ENCODE data around the gene SCYL1.
"Not testable (repeated sequence)": the region's sequence is repeated elsewhere in the genome, so short reads cannot be mapped to it uniquely, and the experiment has no call there.

SCYL1 gene

DNA sequence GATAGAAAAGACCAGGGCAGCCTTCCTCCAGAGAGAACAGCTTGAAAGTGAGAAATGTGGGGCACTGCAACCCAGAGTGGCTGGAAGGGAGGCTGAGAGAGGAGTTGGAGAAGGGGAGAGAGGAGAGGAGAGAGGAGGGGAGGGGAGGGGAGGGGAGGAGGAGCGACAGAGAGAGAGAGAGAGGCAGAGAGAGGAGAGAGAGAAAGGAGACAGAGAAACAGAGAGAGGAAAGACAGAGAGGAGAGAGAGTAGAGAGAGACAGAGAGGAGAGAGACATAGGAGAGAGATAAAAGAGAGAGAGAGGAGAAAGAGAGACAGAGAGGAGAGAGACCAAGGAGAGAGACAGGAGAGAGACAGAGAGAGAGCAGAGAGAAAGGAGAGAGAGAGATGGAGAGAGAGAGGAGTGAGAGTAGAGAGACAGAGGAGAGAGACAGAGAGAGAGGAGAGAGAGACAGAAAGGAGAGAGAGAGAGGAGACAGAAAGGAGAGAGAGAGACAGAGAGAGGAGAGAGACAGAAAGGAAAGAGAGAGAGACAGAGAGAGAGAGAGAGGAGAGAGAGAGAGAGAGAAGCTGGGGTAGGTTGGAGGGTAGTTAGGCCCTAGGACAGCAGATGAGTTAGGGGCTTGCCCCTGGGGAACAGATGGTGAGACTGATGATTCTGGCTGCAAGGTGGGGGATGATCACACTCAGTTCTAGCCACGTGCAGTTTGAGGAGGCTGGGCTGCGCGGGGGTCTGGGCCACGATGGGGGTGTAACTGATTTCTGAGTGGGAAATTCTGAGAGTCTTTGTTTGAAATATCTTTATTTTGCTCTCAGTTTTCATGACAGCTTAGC, 8.5 kb upstream of the SCYL1 start:
- H3K4me3 Mint-ChIP-seq: no peak overlapping the region

DNA sequence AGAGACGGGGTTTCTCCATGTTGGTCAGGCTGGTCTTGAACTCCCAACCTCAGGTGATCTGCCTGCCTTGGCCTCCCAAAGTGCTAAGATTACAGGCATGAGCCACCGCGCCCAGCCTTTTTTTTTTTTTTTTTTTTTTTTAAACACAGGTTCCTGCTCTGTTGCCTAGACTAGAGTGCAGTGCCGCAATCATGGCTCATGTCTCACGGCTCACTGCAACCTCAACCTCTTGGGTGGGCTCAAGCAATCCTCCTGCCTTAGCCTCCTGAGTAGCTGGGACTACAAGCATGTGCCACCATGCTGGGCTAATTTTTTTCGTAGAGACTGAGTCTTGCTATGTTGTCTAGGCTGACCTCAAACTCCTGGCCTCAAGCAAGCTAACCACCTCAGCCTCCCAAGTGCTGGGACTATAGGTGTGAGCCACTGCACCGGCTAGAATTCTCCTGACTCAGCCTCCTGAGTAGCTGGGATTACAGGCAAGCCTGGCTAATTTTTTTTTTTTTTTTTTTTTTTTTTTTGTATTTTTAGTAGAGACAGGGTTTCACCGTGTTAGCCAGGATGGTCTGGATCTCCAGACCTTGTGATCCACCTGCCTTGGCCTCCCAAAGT, 5.8 kb upstream of the SCYL1 start:
- peaks cover 34% of the 10 kb centered on the region for H3K4me1 Mint-ChIP-seq (ENCODE audit: low read depth)
- not testable (repeated sequence) for H3K9me3 Mint-ChIP-seq; H3K27ac Mint-ChIP-seq; H3K4me3 Mint-ChIP-seq; H3K36me3 Mint-ChIP-seq (ENCODE audit: low read depth); H3K27me3 Mint-ChIP-seq

More for the DNA sequence above, 8.5 kb upstream of the SCYL1 start:
- Mint-ChIP-seq H3K27ac (peak overlapping the region; percentile 74), H3K4me1 (ENCODE audit: low read depth) (peaks cover 9% of the 10 kb centered on the region), H3K36me3 (ENCODE audit: low read depth) (no peaks in the 10 kb centered on the region), H3K27me3 (no peaks in the 10 kb centered on the region), H3K9me3 (no peaks in the 10 kb centered on the region)

DNA sequence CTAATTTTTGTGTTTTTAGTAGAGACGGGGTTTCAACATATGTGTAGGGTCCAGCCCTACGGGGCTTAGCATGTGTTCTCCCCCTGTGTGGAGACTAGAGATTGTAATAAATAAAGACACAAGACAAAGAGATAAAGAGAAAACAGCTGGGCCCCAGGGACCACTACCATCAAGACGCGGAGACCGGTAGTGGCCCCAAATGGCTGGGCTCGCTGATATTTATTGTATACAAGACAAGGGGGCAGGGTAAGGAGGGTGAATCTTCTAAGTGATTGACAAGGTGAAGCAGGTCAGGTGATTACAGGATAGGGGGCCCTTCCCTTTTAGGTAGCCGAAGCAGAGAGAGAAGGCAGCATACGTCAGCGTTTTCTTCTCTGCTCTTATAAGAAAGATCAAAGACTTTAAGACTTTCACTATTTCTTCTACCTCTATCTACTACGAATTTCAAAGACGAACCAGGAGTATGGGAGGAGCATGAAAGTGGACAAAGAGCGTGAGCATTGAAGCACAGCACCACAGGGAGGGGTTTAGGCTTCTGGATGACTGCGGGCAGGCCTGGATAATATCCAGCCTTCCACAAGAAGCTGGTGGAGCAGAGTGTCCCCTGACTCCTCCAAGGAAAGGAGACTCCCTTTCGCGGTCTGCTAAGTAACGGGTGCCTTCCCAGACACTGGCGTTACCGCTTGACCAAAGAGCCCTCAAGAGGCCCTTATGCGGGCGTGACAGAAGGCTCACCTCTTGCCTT, 2.9 kb upstream of the SCYL1 start:
- not testable (repeated sequence) for H3K27me3 Mint-ChIP-seq; H3K36me3 Mint-ChIP-seq (ENCODE audit: low read depth); H3K9me3 Mint-ChIP-seq; H3K27ac Mint-ChIP-seq
- Mint-ChIP-seq H3K4me3 (peak overlapping the region; percentile 25), H3K4me1 (ENCODE audit: low read depth) (peaks cover 47% of the 10 kb centered on the region)

DNA sequence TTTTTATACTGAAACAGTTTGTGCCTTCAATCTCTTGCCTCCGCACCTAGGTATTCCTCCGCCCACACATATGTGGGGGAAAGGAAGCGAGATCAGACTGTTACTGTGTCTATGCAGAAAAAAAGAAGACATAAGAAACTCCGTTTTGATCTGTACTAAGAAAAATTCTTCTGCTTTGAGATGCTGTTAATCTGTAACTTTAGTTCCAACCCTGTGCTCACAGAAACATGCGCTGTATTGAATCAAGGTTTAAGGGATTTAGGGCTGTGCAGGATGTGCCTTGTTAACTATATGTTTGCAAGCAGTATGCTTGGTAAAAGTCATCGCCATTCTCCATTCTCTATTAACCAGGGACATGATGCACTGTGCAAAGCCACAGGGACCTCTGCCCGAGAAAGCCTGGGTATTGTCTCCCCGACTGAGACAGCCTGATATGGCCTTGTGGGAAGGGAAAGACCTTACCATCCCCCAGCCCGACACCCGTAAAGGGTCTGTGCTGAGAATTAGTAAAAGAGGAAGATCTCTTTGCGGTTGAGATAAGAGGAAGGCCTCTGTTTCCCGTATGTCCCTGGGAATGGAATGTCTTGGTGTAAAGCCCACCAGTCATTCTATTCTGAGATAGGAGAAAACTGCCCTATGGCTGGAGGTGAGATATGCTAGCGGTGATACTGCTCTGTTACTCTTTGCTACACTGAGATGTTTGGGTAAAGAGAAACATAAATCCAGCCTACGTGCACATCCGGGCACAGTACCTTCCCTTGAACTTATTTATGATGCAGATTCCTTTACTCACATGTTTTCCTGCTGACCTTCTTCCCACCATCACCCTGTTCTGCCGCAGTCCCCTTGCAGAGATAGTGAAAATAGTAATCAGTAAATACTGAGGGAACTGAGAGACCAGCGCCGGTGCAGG, 1.9 kb upstream of the SCYL1 start:
- H3K9me3 Mint-ChIP-seq; H3K36me3 Mint-ChIP-seq (ENCODE audit: low read depth); H3K27me3 Mint-ChIP-seq: not testable (repeated sequence)
- peak overlapping the region; percentile 78 for H3K27ac Mint-ChIP-seq
- peaks cover 49% of the 10 kb centered on the region for H3K4me1 Mint-ChIP-seq (ENCODE audit: low read depth)
- H3K4me3 Mint-ChIP-seq: peak overlapping the region; percentile 75

DNA sequence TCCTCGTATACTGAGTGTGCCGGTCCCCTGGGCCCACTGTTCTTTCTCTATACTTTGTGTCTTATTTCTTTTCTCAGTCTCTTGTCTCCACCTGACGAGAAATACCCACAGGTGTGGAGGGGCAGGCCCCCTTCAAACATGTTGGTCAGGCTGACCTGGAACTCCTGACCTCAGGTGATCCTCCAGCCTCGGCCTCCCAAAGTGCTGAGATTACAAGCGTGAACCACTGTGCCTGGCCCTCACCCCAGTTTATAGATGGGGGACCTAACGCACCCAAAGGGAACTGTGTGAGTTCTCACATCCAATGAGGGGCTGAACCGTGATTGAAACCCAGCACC, 1.3 kb upstream of the SCYL1 start:
- not testable (repeated sequence) for H3K36me3 Mint-ChIP-seq (ENCODE audit: low read depth); H3K9me3 Mint-ChIP-seq; H3K27me3 Mint-ChIP-seq
- peaks cover 50% of the 10 kb centered on the region for H3K4me1 Mint-ChIP-seq (ENCODE audit: low read depth)
- peak overlapping the region; percentile 75 for H3K4me3 Mint-ChIP-seq
- peak overlapping the region; percentile 78 for H3K27ac Mint-ChIP-seq

DNA sequence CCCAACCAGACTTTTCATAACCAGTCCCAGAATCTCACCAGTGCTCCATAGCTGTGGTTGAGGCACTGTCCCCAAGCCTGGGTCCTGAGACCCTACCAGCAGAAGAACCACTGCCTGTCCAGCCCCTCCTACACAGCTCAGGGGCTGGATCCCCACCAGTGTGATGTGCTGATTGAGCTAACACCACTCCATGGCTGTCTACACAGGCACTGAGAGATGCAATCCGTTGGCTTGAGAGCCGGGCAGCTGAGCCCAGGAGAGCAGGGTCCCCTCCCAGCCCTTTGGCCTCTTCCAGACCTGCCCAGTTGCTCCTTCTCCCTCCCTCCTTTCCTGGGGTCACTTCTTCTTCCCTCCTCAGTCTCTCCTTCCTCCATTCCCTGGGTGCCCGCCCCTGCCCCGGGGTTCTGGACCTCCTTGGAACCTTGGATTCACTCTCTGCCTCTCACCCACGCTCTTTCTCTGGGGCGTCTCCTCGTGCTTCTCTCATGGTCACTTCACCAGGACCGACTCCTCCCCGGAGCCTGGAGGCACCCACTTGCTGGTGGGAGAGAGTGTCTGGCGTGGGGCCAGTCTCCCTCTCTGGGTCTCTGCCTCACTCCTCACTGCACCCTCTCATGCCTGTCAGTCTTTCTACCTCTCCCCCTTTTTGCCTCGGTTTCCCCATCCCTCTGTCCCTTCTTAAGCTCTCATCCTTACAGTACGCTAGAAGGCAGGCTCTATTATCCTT, 706 bp upstream of the SCYL1 start:
- Mint-ChIP-seq H3K36me3 (ENCODE audit: low read depth) (peaks cover 15% of the 10 kb centered on the region), H3K4me1 (ENCODE audit: low read depth) (peaks cover 54% of the 10 kb centered on the region), H3K4me3 (peak overlapping the region; percentile 75), H3K27ac (peak overlapping the region; percentile 79), H3K9me3 (no peaks in the 10 kb centered on the region), H3K27me3 (no peaks in the 10 kb centered on the region)

DNA sequence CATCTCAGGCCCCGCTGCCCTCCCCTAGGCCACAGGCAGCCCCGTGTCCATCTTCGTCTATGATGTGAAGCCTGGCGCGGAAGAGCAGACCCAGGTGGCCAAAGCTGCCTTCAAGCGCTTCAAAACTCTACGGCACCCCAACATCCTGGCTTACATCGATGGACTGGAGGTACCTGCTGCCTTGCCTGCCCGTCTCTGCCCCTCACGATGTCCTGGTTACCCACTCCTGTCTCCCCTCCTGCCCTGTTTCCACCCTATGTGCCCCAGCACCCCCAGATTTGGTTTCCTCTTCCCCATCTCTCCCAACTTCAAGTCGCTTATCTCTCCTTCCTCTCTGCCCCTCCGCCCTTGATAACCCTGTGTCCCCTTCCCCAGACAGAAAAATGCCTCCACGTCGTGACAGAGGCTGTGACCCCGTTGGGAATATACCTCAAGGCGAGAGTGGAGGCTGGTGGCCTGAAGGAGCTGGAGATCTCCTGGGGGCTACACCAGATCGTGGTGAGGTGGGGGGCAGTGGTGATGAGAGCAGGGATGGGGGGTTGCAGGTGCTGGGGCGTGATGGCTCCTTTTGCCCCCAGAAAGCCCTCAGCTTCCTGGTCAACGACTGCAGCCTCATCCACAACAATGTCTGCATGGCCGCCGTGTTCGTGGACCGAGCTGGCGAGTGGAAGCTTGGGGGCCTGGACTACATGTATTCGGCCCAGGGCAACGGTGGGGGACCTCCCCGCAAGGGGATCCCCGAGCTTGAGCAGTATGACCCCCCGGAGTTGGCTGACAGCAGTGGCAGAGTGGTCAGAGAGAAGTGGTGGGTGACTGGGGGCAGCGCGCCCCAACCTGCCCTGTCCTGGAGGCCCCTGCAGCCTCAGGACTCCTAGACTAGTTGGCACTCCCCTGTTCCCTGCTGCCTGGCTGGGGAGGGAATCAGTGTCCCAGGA, 930 bp downstream of the SCYL1 start:
- Mint-ChIP-seq H3K9me3 (no peaks in the 10 kb centered on the region), H3K4me1 (ENCODE audit: low read depth) (peaks cover 64% of the 10 kb centered on the region), H3K27me3 (no peaks in the 10 kb centered on the region), H3K27ac (peak overlapping the region; percentile 77), H3K36me3 (ENCODE audit: low read depth) (peaks cover 23% of the 10 kb centered on the region), H3K4me3 (peak overlapping the region; percentile 87)

DNA sequence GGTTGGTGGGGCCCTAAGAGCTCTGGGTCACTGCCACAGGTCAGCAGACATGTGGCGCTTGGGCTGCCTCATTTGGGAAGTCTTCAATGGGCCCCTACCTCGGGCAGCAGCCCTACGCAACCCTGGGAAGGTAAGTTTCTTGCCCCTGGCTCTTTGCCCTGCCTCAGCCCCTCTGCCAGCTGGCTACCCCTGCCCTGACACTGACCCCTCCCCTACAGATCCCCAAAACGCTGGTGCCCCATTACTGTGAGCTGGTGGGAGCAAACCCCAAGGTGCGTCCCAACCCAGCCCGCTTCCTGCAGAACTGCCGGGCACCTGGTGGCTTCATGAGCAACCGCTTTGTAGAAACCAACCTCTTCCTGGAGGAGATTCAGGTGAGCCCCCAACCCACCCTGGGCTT, 1.9 kb downstream of the SCYL1 start:
- peaks cover 32% of the 10 kb centered on the region for H3K36me3 Mint-ChIP-seq (ENCODE audit: low read depth)
- H3K27ac Mint-ChIP-seq: no peak overlapping the region
- peaks cover 62% of the 10 kb centered on the region for H3K4me1 Mint-ChIP-seq (ENCODE audit: low read depth)
- no peaks in the 10 kb centered on the region for H3K9me3 Mint-ChIP-seq
- peak overlapping the region; percentile 87 for H3K4me3 Mint-ChIP-seq
- H3K27me3 Mint-ChIP-seq: no peaks in the 10 kb centered on the region

DNA sequence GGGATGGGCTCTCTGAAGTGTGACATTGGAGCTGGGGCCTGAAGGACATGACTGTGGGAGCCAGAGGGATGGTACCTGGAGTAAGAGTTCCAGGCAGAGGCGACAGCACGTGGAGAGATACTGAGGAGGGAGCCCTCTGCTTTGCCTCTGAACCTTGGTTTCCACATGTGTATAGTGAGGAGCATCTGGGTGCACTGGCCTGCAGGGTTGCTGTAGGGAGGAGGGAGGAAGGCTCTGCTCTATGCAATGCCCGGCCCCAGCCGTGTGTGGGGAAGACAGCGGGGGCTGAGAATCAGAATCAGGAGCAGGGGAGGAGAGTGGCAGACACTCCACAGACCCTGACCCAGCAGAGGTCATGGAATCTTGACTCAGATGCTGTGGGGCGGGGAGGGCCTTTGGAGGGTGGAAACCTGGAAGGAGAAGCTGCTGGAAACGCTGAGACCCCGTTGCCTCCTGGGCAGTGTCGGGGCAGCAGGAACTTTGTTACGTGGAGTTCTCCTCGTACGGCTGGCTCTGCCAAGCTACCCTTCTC, 4.0 kb downstream of the SCYL1 start:
- peak overlapping the region; percentile 22 for H3K27ac Mint-ChIP-seq
- no peak overlapping the region for H3K4me3 Mint-ChIP-seq
- peaks cover 42% of the 10 kb centered on the region for H3K36me3 Mint-ChIP-seq (ENCODE audit: low read depth)
- H3K4me1 Mint-ChIP-seq (ENCODE audit: low read depth): peaks cover 40% of the 10 kb centered on the region
- no peaks in the 10 kb centered on the region for H3K9me3 Mint-ChIP-seq
- H3K27me3 Mint-ChIP-seq: no peaks in the 10 kb centered on the region

DNA sequence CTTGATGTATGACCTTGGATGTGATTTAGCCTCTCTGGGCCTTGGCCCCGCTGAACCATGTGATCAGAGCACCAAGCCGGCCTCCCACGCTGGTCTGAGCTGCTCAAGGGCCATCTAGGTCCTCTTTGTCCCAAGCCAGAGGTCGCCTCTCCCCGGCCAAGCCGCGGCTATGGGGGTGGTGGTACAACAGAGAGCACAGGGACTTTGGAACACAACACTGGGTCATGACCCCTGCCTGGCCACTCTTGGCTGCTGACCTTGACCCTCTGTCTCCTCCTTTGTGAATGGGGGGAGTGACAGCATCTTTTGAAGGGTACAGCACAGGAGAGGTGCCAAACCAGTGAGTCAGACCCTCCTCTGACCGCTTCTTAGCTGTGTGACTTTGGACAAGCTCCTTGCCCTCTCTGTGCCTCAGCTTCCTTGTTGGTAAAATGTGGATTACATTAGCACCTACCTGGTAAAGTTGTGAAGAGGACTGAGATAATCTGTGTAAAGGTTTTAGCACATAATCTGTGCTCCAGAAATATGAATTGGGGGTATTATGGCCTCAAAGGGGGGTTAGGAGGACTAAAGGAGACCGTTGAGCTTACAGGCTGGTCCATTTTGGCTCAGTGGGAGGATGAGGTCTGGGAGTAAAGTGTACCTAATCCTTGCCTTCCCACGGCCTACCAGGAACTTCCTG, 4.7 kb downstream of the SCYL1 start:
- no peak overlapping the region for H3K27ac Mint-ChIP-seq
- H3K4me3 Mint-ChIP-seq: no peak overlapping the region
- H3K9me3 Mint-ChIP-seq: no peaks in the 10 kb centered on the region
- H3K36me3 Mint-ChIP-seq (ENCODE audit: low read depth): peaks cover 42% of the 10 kb centered on the region
- no peaks in the 10 kb centered on the region for H3K27me3 Mint-ChIP-seq
- peaks cover 33% of the 10 kb centered on the region for H3K4me1 Mint-ChIP-seq (ENCODE audit: low read depth)

DNA sequence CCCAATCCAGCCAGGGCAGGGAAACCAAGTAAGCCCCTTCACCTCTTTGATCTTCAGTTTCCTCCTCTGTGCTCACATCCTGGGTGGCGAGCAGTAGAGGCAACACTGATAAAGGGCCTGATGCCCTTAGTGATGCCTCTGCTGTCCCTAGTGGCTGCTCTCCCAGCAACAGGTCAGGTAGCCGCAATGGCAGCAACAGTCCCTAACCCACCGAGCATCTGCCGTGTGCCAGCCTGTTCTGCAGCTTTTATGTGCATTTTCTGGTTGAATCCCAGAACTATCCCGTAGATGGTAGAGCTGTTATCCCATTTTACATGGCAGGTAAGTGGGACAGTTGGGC, 5.2 kb downstream of the SCYL1 start:
- Mint-ChIP-seq H3K9me3 (no peaks in the 10 kb centered on the region), H3K36me3 (ENCODE audit: low read depth) (peaks cover 42% of the 10 kb centered on the region), H3K27ac (no peak overlapping the region), H3K4me1 (ENCODE audit: low read depth) (peaks cover 32% of the 10 kb centered on the region), H3K4me3 (no peak overlapping the region), H3K27me3 (no peaks in the 10 kb centered on the region)

DNA sequence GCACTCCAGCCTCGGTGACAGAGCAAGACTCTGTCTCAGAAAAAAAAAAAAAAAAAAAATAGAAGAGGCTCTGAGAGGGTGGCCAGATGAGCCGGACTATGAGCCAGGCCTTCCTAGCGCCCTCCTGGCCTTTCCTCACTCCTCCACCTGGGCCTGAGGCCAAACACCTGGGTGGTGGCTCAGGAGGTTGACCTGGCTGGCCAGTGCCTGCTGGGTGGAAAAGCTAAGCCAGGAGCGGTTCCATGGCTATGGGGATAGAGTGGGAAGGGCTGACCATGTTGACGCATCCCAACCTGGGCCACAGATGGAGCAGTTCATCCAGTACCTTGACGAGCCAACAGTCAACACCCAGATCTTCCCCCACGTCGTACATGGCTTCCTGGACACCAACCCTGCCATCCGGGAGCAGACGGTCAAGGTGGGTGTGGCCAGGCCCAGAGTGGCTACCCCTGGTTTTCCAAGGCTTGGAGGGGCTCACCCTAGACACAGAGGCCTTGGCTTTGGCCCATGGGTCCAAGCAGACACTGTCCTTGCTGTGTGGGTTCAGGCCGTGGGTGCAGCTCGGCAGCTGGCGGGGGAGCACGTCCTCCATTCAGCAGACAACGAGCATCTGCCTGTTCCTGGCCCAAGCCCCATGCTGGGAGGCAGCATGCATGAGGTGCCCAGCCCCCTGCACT, 7.6 kb downstream of the SCYL1 start:
- no peaks in the 10 kb centered on the region for H3K9me3 Mint-ChIP-seq
- H3K4me1 Mint-ChIP-seq (ENCODE audit: low read depth): peaks cover 14% of the 10 kb centered on the region
- peaks cover 44% of the 10 kb centered on the region for H3K36me3 Mint-ChIP-seq (ENCODE audit: low read depth)
- H3K27ac Mint-ChIP-seq: no peak overlapping the region
- no peaks in the 10 kb centered on the region for H3K27me3 Mint-ChIP-seq
- no peak overlapping the region for H3K4me3 Mint-ChIP-seq

Data from stimulated activated naive CD8-positive, alpha-beta T cell treated with anti-CD3 and anti-CD28 coated beads, Interleukin-15, Interleukin-2, amounts not matched to agents 100 ng/mL and 50 ng/mL, for 24 hours (primary cell).